Fibroblast of the aortic adventitia (primary cell): ENCODE measurements around the gene CUL7. TPM values are rescaled to one million over a fixed set of nuclear protein-coding genes. Genes with fewer than 3 reads are reported as not detected.

Source experiments
- DNase-seq: peaks from one replicate; pipeline ENCODE4 v3.0.0-alpha.2; 2010; ENCODE audit warnings: low read depth
- H3K4me3 ChIP-seq: 2 replicates; pipeline ENCODE4 v1.5.1; 2011; ENCODE audit warnings: low read depth, mild to moderate bottlenecking, control low read depth, low read length, moderate library complexity
- CTCF ChIP-seq: IDR thresholded peaks from 2 replicates; pipeline ENCODE4 v1.5.1; 2011; ENCODE audit warnings: mild to moderate bottlenecking, low read length, control low read depth, inconsistent platforms; ENCODE audit not compliant: insufficient read depth
- total RNA-seq: library from RNA; depleted of rRNA; stranded (reverse); fragments of >200 nt; gene quantifications from 2 replicates; pipeline ENCODE4 v1.2.3, GENCODE V29; 2012; ENCODE audit warnings: low replicate concordance

The CUL7 gene
- total RNA-seq, 1 donor: 31.6 TPM

DNA sequence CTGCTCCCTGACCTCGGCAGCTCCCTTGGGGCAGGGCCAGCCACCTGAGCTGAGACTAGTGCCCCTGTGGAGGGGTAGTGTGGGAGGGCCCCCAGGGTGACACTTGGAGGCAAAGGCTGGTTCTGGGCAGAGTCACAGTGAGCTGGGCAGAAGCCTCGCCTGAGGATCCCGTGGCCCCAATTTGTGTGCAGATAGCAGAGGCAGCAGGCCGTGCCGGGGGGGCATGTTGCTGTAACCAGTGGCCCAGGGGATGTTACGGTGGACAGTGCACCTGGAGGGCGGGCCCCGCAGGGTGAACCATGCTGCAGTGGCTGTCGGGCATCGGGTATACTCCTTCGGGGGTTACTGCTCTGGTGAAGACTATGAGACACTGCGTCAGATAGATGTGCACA lies 36.7 kb downstream of the CUL7 start:
- no peak overlapping the region for H3K4me3 ChIP-seq
- TF ChIP-seq CTCF: no peak
- no peak for DNase-seq

- no peak for DNase-seq
- H3K4me3 ChIP-seq: peak overlapping the region; percentile 13
- no peak for TF ChIP-seq CTCF
Measured at GRCh38 chr6:43016176-43016942, 37.3 kb downstream of the CUL7 start.

DNA sequence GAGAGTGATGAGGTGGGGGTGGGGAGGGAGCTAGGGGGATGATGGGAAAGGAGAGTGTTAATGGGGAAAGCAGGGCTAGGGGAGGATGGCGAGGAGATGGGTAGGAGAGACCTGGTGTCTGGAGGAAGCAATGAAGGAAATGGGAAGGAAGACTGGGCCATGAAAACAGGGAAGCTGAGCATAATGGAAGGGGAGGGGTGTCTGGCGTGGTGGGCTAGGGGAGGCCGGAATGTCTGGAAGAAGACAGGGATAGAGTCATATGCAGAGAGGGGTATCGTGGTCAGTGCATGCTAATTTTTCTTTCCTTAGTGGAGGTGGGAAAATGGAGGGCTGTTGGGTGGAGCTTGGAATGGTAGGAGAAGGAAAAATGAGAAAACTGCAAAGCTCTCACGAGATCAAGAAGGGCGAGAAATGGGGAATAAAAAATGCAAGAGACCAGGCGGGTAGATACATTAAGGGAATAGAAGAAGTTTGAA lies 39.2 kb downstream of the CUL7 start:
- no peak for TF ChIP-seq CTCF
- peak; percentile 65 for DNase-seq
- H3K4me3 ChIP-seq: peak overlapping the region; percentile 100

GRCh38 chr6:43013843-43014433 lies 39.7 kb downstream of the CUL7 start, which contains the start of the genes KLHDC3 and MEA1:
Gene KLHDC3 (plus strand): TSS chr6:43014249. CDS start chr6:43017193, 2,944 bp downstream.
Gene MEA1 (minus strand): TSS chr6:43013946. CDS start chr6:43013813, 133 bp downstream.
- peak; percentile 100 for DNase-seq
- TF ChIP-seq CTCF: no peak
- peak within 1 kb of the TSS; percentile 100 for H3K4me3 ChIP-seq

- H3K4me3 ChIP-seq: peak overlapping the region; percentile 81
- no peak for TF ChIP-seq CTCF
- peak; percentile 34 for DNase-seq
Measured at GRCh38 chr6:43013097-43013842, 40.4 kb downstream of the CUL7 start.

- no peak for DNase-seq
- no peak for TF ChIP-seq CTCF
- H3K4me3 ChIP-seq: peak overlapping the region; percentile 81
Measured at GRCh38 chr6:43012364-43012763, 41.3 kb downstream of the CUL7 start.
